HG03060 (cell line): Measurements from ENCODE around the gene RSBN1.
"Not testable (repeated sequence)": the region's sequence is repeated elsewhere in the genome, so short reads cannot be mapped to it uniquely, and the experiment has no call there.

Source experiments
- ATAC-seq: cut with Tn5 transposase; IDR thresholded peaks from one replicate; pipeline ENCODE4 v1.9.1; 2021; ENCODE audit warnings: low read depth, moderate number of reproducible peaks; ENCODE audit not compliant: unreplicated experiment

Gene RSBN1

DNA sequence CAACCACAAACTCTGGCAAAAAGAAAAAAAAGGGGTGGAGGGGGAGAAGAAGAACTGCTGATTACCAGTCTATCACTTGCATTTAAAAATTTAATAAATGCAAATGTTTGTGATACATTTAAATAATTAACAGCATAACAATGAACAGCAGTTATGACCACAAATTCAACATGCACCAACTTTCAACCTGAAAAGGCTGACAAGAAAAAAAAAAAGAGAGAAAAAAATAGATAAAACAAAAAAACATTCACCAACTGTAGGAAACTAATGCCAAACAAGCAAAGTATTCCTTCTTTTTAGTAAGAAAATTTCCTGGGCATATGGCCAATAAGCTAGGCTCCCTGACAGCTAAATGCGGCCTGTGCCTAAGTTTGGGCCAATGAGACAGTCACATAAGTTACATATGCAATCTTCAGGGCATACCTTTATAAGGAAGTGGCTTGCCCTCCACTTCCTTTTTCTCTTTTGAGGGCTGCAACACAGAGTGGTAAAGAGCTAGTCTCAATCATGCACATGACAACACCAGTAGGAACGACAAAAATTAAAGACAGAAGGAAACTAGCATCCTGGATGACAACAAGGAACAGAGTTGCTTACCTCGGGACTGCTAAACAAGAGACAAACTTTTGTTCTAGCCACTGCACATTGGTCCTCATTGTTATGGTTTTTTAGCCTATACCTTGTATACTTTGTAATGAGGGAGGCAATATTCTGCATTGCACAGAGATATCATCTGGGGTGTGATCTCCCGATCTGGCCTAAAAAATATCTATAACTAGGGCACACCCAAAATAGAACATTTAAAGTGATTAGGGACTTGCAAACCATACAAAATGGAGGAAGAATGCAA, 28.8 kb downstream of the RSBN1 start:
- peak; percentile 47 for ATAC-seq

DNA sequence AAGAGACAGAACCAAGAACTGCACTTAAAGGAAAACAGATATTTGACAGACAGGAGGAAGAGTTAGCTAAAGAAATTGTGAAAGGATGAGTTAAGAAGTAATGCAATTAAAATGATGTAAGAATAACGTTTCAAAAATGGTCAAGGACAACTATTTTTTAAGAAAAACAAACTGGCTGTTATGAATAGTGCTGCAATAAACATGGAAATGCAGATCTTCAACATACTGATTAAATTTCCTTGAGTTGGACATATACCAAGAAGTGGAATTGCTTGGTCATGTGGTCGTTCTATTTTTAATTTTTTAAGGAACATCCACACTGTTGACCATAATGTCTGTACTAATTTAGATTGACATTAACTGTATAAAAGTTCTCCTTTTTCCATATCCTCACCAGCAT, 29.9 kb downstream of the RSBN1 start:
- ATAC-seq = no peak

DNA sequence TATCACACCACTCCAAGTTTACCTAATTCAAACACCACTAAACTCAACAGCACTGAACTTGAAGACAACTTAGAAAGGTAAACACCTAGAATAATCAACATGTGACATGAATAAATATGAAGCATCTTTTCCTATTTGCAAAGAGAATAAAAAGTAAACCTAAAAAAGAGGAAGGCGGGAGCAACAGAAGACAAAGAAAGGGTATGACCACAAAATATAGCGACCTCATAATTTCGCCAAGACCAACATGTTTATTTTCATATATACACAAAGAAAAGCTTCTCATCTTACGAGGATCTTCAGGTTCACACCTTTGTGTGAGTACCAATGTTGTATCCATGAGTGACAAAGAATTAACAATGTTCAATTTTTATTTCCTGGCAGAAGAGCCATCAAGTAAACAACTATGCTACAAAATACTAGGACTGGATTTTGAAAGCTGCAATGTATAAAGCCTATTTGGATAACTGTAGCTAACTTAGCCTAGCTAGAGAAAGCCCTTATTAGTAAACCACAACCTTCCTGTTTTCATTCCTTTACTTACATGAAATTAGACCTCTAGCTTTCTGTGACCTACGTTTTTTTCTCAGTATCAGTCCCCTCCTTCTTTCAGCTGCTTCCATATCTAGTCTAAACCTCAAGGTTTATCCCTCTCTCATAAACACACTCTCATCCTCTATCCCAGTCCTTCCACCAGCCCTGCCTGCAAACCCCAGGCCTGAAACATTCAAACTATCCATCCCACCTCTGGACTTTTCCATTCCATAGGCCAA, 31.7 kb downstream of the RSBN1 start:
- no peak for ATAC-seq

DNA sequence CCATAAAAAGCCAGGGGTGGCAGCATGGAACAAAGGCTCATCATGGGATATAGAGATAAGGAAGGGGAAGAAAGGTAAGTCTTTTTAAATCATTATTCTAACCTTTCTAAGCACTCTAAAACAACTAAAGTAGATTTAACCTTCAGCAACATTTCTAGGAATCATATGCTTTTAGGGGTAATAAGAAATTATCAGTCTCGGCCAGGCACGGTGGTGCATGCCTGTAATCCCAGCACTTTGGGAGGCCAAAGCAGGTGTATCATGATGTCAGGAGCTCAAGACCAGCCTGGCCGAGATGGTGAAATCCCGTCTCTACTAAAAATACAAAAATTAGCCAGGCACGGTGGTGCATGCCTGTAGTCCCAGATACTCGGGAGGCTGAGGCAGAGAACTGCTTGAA, 32.7 kb downstream of the RSBN1 start:
- ATAC-seq = no peak

DNA sequence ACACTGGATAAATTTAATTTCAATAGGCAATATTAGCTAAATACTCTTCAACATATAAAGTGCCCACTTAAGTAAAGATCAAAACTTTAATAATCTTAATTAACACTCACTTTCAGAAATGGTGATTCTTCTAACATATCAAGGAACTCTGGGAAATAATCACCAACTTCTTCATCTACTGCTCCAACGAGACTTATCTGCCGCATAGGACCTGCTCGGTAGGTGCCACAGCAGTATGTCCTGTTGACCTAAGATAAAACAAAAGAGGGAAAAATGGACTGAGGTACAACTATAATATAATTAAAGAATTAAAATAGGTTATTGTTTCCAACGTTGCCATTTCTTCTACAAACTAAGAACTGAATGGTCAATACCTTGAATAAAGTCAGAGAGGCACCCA, 34.7 kb downstream of the RSBN1 start:
- ATAC-seq = no peak

DNA sequence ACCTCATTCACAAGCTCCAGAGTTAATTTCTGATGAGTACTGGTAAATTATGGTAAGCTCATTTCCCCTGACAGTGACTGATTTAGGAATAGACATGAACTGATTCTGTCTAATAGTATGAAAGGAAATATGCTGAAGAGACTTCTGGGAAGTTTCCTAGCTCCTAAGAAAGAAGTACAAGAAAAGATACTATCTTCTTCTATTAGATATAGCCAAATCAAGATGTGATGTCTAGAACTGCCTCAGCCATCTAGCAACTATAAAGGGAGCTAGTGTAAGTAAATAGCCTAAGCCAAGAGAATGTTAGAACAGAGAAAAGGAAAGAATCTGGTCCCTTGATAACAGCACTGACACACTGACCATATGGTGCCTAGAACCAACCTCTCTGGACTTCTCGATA, 42.2 kb downstream of the RSBN1 start:
- ATAC-seq = no peak

DNA sequence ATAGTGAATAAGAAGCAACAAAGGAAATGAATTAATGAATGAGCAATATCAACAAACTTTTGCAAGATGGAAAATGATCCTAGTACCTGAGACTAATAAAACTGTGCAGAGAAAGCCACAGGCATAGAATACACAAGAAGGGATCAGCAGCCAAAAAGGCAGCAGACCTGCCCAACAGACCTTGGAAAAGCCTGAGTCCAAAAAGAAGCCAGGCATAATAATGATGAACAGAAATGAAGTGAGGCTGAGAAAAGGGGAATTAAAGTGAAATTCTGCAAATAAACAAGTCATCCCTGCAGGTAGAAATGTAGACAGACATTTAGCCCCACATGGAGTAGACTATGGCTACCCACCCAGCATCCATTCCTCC, 42.7 kb downstream of the RSBN1 start:
- ATAC-seq = no peak

DNA sequence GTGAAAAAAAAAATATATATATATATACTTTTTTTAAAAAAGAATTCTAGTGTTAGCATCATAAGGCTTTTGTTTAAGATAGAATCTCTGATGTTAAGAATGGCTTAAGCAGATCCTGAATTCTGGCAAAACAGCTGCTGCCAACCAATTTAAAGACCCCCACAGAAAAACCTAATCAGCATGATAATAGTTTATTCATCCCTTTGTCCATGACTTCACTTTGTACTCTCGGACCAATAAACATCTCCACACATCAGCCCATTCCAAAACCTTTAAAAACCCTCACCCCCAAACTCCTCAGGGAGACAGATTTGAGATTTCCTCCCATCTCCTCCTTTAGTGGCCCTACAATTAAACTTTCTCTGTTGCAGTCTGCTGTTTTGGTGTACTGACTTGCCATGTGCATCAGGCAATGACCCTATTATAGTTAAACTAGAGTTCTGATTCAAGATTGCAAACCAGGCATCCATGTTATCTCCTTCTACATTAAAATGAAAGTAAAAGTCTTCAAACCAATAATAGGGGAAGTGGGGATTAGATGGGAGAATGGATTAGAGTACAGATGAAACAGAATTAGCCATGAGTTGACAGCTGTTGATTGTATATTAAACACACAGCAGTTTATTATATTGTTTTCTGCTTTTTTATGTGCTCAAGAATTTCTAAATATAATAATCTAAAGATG, 43.2 kb downstream of the RSBN1 start:
- no peak for ATAC-seq

DNA sequence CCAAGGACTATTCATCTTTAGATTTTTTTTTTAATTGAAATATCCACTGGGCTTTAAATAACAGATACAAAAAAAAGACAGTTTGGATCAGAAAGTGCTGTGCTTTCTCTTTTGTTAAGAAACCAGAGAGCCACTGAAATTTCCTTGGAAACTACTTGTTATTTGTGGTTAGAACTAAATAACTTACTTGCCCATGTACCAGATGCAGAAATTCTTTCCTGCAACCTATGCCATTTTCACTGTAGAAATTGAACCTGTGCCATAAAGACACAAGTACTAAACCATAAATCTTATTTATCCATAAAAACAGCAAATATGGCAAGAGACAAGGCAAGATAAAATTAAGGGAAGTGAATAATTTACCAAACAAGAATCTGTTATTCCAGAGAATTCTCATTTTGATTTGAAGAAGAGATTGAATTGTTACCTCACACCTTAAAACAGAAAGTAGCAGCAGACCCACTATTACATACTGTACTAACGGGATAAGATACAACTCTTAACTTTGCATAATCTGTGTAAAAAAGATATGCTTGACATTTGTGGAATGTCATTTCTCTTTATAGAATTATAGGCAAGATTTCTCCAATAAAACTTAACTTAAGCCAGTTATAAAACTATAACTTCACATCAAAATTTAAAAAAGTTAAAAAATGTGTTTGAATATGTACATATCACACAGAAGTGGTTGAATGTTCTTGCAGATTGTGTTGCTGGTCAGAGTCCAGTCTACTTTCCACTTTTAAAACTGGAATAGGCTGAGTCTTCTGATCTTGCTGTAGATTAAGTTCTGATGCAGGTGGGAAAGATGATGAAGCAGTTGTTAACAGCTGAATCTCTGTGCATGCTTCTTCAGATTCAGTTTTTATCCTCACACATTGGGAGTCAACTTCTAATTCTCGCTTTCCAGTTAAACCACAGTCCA, 46.7 kb downstream of the RSBN1 start:
- no peak for ATAC-seq

DNA sequence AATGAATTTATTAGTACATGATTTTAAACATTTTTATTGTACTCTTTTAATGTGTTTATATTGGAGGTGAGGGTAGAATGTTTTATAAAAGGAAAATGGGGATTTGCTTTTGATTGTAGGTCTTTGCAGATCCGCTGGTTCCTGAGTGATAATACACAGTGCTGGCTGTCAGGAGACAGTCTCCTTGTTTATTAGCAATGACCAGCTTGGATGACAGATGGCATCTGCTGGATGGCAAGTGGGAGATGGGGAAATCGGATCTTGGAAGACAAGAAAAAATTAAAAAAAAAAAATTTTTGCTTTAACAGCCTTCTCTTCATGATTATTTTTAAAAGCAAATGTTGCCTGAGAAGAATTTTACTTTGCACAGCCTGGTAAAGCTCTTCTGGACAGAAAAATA, 48.6 kb downstream of the RSBN1 start:
- ATAC-seq = no peak

DNA sequence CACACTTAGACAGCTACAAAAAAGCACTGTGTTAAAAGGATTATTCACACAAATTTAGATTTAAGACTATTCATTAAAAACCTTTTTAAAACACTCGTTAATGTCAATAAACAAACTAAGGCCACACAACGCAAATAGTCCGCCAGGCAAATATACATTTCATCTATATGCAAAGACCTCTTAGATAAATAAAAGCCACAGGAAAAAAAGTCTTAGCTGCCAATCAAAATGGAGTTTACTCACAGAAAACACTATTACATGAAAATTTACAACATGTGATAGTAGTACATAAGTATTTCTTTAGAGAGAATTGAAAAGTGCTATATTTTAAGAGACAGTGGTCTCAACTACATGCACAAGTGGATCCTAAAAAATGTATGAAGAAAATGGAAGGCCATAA, 50.3 kb downstream of the RSBN1 start:
- ATAC-seq = no peak

DNA sequence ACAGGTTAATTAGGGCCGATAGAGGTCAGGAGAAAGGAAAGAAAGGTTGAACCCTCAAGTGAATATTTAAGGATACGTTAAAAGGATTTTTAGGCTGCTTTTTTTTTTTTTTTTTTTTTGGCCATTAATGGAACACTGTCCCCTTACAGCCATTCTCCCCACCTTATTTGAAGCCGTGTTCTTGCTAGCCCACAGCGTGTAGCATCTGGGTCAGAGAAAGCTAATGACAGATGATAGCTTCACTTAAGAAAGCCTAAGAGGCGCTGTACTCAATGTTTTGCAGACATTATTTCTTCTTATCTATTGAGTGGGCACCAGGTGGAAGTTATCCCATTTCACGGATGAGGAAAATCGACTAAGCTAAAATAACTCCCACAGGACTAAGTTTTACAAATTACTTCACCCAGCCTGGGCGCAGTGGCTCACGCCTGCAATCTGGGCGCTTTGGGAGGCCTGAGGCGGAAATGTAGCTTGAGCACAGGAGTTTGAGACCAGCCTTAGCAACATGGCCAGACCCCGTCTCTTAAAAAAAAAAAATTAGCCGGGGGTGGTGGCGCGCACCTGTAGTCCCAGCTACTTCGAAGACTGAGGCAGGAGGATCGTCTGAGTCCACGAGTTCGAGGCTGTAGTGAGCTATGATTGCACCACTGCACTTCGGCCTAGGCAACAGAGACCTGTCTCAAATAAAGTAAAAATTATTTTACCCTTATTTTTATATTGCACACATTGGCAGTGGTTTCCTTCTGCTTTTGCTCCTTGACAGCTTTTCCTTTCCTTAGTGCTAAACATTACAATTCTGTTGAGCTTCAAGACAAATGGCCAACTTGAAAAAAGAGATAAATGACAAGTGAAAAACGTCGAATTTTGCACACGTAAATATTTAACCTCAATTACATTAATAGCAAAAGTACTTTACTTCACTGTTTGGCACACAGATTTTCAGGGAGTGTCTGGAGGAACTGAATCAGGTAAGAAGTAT, 51.9 kb downstream of the RSBN1 start:
- no peak for ATAC-seq

DNA sequence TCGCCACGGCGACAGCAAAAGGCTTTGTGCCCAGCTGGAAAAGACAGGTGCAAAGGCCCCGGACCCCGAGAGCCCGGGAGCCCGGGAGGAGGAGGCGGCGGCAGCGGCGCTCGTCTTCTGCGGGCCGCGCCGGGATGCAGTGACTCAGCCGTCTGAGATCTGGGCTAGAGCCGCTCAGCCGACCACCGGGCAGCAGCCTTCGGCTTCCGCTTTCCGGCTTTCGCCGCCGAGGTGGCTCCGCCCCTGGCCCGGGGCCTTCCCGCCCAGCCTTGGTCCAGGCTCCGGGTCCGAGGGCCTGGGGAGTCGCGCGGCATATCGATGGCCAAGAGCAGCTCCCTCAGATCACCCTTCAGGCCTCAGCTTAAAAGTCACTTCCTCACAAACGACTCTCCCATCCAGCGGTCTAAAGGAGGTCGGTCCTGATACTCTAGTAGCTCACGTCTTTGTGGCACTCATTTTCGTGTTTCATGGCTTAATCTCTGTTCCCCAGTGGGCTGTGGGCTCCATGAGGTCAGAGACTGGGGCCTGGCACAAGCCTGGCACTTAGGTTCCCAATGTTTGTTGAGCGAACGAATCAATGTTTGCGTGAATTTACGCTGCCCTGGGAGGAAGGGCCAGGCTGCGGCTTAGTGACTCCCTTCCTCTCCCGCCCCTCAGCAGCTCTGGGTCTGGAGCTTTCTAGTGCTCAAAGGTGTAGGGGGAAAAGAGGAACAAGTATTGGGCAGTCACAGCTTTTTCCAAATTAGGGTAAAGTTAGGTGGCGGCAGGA, 52.8 kb downstream of the RSBN1 start, which contains the start of gene PHTF1:
Gene PHTF1 (minus strand): TSS at position 154 of the 769 bp plus-strand sequence. CDS start 783 bp downstream, outside the sequence.
- peak; percentile 41 for ATAC-seq

DNA sequence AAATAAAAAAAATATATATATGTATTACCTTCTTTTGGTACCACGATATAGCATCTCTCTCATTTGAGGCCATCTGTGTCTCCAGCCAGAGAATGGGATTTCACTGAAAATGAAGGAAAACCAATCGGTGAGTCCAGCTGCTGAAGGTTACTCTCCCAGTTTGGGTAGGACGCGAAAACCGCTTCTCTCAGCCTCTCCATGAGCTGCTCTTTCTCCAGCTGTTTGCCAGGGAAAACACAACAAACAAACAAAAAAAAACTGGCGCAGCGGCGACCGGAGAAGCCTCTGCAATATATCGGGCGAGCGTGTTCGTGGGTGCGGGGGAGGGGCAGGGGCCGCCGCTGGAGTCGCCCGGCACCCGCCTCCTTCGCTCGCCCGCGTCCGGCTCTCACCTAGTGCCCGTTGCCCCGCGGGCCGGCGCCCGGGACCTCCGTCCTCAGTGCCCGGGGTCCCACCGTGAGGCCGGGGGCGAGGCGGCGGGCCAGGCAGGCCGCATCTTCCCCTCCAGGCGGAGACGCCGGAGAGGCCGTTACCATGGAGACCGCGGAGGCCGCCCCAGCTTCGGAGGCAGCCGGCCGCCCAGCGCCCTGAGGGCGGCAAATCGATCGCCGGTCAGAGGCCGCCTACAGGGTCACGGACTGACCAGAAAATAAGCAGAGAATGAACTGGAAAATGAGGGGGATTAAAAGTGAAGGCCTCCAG, 53.5 kb downstream of the RSBN1 start:
- ATAC-seq = peak; percentile 23

DNA sequence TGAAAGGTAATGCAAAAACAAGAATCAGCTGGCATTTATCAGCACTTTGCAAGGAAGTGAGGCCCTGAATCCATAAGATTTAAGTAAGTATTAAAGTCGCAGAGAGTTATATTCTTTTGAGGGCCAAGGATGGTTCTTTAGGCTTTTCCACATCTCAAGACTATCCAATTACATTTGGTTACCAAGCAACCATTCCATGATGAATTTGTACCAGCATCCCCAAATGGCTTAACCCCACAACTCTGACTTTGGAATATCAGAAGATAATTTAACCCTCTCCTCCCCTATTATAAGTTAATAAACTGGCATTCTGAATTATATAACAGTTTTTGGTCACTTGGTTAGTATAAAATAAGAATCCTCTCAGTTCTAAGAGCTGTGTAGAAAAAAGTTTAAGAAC, 55.8 kb downstream of the RSBN1 start:
- ATAC-seq = no peak

DNA sequence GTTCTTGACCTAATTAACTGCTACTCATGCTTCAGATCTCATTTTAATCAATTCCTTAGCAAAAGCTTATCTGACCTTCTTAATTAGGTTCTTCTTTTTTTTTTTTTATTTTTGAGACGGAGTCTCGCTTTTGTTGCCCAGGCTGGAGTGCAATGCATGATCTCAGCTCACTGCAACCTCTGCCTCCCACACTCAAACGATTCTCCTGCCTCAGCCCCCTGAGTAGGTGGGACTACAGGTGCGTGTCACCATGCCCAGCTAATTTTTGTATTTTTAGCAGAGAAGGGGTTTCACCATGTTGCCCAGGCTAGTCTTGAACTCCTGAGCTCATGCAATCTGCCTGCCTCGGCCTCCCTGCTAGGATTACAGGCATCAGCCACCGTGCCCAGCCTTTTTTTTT, 58.9 kb downstream of the RSBN1 start:
- ATAC-seq = not testable (repeated sequence)

DNA sequence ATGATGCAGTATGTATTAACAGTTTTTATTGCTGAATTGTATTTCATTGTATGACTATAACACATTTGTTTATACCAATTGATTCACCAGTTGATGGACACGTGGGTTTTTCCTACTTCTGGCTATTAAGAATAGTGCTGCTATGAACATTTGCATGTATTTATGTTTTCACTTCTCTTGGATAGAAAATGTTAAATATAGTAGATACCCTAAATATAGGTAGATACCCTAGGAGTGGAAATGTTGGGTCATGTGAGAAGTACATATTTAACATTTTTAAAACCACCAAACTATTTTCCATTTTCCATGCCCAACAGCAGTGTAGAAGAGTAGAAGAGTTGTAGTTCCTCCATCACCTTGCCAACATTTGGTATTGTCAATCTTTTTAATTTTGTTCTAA, 60.8 kb downstream of the RSBN1 start:
- ATAC-seq = no peak

DNA sequence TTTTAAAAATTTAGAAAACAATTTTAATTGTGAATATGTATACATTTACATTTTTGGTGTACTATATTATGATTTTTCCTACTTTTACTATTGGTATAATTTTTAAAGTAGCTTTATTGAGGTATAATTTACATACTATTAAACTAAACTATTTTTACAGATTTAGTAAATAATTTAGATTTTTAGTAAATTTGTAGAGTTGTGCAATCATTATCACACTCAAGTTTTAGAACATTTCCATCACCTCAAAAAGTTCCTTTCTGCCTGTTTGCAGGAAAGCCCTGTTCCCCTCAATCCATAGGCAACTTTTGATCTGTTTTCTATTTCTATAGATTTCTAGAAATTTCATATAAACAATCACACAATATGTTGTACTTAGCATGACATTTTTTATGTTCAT, 61.2 kb downstream of the RSBN1 start:
- no peak for ATAC-seq
